GM18526 (cell line): ENCODE data around the gene ADD1.

Experiments used
- POLR2A ChIP-seq: IDR thresholded peaks from 3 replicates; pipeline ENCODE4 v1.6.1; 2011; ENCODE audit not compliant: insufficient read length; ENCODE audit errors: extremely low read depth

Gene ADD1

GRCh38 chr4:2802618-2803531 is 40.8 kb upstream of the ADD1 start:
- no peak for TF ChIP-seq POLR2A

- no peak for TF ChIP-seq POLR2A
These were observed 39.8 kb upstream of the ADD1 start for GRCh38 chr4:2803624-2804448.

DNA sequence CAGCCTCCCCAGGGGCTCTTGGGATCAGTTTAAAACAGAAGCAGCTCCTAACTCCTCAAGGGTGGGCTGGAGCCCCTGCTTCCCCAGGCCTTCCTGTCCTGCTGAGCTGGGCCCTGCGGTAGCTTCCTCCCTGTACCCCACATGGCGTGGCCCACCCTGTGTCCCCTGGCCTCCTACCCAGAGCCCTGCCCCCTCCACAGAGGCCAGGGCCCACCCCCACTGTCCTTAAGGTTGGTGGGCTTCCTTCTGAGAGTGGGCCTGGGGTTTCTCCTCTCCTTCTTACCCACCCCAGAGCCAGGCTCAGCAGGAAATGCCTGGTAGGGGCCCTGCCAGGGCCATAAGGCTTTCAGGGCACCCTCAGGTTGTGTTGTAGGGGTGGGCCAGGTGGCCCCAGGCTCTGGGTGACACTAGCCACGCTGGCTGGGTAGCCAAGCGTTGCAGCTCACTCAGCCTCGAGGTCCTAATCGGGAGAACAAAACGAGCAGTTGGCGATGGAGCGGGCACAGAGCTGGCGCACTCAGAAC is 39.1 kb upstream of the ADD1 start:
- TF ChIP-seq POLR2A: no peak

GRCh38 chr4:2804973-2805501 is 38.6 kb upstream of the ADD1 start:
- no peak for TF ChIP-seq POLR2A

- no peak for TF ChIP-seq POLR2A
These were observed 37.8 kb upstream of the ADD1 start for GRCh38 chr4:2805712-2806389.

GRCh38 chr4:2806390-2807355 is 37.0 kb upstream of the ADD1 start:
- TF ChIP-seq POLR2A: no peak

- TF ChIP-seq POLR2A: no peak
These were observed 36.1 kb upstream of the ADD1 start for GRCh38 chr4:2807571-2807970.

DNA sequence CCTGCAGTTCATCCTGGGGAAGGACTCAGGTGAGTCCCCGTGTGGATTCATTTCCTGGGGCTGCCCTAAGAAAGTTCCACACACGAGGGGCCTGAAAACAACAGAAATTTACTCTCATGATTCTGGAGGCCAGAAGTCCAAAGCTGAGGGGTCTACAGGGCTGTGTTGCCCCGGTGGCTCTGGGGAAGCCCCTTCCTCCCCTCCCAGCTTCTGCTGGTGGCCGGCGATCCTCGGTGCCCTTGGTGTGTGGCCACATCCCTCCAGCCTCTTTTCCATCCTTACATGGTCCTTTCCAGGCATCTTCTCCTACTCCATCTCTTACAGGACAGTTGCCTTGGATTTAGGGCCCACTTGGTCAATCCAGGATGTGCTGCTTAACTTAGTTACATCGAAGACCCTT is 35.6 kb upstream of the ADD1 start:
- TF ChIP-seq POLR2A: no peak

- TF ChIP-seq POLR2A: no peak
These were observed 33.9 kb upstream of the ADD1 start for GRCh38 chr4:2809610-2810180.

DNA sequence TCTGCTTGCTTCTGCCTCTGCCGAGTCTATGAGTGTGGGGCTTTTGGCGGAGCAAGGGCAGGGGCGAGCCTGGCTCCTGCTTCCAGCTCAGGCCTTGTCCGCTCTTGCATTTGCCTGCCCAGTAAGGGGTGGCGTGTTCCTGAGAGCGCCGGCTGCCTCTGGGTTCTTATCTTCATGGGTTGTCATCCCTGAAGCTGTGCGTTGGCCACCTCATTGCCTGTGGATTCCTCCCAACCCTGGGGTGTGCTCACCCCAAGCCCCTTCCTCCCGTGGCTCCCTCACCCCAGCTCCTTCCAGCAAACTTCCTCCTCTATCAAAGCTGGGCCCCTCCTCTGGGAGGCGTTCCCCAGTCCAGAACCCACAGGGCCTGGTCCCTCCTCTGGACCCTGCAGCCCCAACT is 33.3 kb upstream of the ADD1 start:
- TF ChIP-seq POLR2A: no peak

DNA sequence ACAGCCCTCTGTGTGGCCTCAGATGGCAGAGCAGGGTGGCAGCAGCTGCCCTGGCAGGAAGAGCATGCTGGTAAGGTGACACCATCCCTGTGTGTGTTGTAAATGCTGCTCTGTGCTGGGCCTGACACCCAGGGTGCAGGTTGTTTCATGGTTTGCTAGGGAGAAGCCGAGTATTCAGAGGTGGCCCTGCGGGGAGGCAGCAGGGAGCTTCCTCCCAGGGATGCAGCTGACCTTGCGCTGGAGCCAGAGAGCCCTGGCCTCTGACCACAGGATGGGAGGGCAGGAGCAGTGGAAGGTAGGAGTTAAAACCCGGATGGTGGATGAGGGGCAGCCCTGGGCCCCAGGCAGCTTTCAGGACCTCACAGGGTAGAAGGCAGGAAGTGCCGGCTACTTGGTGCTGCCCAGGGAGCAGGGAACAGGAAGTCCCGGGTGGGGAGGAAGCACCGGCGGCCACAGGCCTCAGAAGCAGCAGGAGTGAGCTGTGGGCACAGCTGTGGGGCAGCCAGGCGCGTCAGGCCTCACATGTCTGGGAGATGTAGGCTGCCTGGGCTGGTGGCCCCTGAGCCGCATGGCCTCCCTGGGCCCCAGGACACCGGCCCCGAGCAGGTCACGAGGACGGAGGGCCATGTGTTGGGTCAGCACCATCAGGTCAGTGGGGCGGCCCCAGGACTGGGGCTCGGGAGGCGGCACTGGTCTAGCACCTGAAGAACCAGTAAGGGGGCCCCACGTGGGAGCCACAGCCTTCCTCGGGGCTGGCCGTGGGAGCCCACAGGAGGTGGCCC is 31.6 kb upstream of the ADD1 start:
- TF ChIP-seq POLR2A: peak; percentile 74

GRCh38 chr4:2812612-2813354 is 30.9 kb upstream of the ADD1 start:
- no peak for TF ChIP-seq POLR2A
